C4-2B (cell line): Measurements from ENCODE around the gene DTD1.

Source experiments
- ZFX ChIP-seq: fragments of 450-650 bp; IDR thresholded peaks from 2 replicates; pipeline ENCODE4 v1.6.1; 2017
- TF ChIP-seq, protein P1 (sequence below): fragments of 450-650 bp; conservative IDR thresholded peaks from 2 replicates; pipeline ENCODE4 v1.5.1; 2017; ENCODE audit warnings: mild to moderate bottlenecking

DNA sequence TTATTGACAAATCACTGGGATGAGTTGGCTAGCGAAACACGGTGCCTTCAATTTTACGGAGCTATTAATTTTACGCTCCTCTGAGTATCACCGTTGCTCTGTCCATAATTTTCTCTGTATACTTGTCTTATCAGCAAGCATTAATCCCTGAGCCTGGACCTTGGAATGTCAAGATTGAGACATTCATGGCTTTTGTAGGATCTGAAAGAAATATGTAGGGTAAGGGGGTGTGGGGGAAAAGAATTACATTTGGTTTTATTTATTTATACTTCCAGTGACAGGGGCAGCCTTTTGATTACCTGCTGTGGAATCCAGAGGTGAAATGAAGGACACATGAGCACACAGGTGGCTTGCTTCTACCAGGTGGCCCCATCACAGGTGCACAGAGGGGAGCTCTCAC is 46.6 kb downstream of the DTD1 start:
- TF ChIP-seq, protein P1, sequence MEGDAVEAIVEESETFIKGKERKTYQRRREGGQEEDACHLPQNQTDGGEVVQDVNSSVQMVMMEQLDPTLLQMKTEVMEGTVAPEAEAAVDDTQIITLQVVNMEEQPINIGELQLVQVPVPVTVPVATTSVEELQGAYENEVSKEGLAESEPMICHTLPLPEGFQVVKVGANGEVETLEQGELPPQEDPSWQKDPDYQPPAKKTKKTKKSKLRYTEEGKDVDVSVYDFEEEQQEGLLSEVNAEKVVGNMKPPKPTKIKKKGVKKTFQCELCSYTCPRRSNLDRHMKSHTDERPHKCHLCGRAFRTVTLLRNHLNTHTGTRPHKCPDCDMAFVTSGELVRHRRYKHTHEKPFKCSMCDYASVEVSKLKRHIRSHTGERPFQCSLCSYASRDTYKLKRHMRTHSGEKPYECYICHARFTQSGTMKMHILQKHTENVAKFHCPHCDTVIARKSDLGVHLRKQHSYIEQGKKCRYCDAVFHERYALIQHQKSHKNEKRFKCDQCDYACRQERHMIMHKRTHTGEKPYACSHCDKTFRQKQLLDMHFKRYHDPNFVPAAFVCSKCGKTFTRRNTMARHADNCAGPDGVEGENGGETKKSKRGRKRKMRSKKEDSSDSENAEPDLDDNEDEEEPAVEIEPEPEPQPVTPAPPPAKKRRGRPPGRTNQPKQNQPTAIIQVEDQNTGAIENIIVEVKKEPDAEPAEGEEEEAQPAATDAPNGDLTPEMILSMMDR: no peak
- TF ChIP-seq ZFX: no peak
